Jurkat, Clone E6-1 (cell line): ENCODE results near the gene KCTD5.
"Not testable (repeated sequence)": the region's sequence is repeated elsewhere in the genome, so short reads cannot be mapped to it uniquely, and the experiment has no call there.

Experiments used
- DNase-seq: peaks from one replicate; pipeline ENCODE4 v3.0.0-alpha.2; 2011; ENCODE audit warnings: low read depth, low spot score
- H3K4me3 ChIP-seq: 2 replicates; pipeline ENCODE4 v1.5.1; 2011; ENCODE audit warnings: mild to moderate bottlenecking, low read length, control low read depth, moderate library complexity

The KCTD5 gene

DNA sequence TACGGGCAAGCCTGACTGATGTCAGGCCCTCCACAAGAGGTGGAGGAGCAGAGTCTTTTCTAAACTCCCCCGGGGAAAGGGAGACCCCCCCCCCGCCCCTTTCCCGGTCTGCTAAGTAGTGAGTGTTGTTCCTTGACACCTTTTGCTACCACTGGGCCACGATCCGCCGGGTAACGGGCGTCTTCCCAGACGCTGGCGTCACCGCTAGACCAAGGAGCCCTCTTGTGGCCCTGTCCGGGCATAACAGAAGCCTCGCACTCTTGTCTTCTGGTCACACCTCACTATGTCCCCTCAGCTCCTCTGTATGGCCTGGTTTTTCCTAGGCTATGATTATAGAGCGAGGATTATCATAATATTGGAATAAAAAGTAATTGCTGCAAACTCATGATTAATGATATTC, 12.3 kb upstream of the KCTD5 start:
- H3K4me3 ChIP-seq, DNase-seq: not testable (repeated sequence)

DNA sequence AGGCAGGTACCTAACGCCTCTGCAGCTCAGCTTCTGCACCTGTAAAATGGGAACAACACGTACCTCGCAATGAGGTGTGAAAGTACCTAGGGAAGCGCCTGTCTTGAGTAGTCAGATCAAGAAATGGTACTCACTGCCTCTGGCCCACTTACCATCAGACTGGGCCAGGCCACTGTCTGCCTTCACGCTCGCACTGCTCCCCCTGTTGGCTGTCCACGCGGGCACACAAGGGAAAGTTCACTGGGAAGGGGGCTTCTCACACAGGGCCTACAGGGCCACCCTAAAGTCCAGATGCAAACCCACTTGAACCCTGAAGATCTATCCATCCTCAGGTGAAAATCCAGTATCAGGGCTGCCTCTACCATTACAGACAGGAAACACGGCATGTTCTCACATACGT, 11.1 kb upstream of the KCTD5 start:
- DNase-seq, H3K4me3 ChIP-seq: not testable (repeated sequence)

GRCh38 chr16:2671741-2672140, 10.6 kb upstream of the KCTD5 start:
- DNase-seq = no peak
- H3K4me3 ChIP-seq = no peak overlapping the region

DNA sequence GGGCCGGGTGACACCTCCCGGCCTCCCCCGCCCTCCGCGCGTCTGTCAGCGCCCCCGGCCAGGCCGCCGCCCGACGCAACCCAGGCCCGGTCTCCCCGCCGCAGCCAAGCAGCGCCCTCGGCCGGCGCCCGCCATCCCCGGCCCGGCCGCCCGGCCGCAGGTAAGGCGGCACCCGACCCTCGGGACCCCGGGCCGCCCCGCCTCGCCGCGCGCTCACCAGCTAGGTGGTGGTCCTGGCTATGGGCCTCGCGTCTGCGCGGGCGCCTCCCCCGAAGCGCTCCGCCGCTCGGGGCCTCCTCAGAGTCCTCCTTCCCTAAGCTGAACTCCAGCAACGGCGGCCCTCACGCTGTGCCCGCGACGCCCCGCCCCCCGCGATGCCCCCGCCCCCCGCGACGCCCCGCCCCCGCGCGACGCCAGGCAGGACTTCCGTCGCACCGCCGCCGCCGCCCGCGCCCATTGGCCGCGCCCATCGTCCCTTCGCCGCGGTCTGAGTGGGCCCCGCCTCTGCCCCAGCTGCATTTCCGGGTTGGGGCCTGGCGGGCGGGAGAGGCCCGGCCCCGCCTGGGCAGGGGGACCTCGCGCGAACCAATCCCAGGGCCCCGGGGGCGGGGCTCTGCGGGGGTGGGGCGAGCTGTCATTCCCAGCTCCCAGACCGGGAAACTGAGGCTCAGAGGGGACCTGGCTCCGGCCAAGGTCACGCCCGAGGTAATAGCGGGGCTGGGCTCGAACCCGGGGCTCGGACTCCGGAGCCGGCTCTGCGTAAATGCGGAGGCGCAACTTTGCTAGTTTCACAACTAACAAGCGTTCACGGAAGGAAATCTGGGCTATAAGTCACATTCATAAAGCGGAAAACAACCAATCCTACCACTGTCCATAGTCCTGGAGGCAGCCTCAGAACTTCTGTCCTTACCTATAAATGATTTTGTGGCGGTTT, 9.0 kb upstream of the KCTD5 start:
- peak; percentile 78 for DNase-seq
- H3K4me3 ChIP-seq = peak overlapping the region; percentile 71

- H3K4me3 ChIP-seq = no peak overlapping the region
- DNase-seq = no peak
Observed at GRCh38 chr16:2675021-2675420, 7.3 kb upstream of the KCTD5 start.

DNA sequence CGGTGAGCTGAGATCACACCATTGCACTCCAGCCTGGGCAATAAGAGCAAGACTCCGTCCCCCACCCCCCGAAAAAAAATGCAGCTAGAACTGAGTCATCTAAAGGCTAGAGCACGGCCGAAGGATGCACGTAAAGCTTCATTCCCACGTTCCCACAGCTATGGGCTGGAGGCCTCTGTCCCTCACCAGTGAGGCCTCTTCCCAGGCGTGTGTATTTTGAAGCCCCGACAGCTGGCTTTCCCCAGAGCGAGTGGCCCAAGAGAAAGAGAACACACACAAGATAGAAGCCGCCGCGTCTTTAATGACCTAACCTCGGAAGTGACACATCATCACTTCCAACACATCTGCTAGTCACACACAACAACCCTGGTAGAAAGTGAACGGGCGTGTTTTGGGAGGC, 6.6 kb upstream of the KCTD5 start:
- no peak overlapping the region for H3K4me3 ChIP-seq
- no peak for DNase-seq

DNA sequence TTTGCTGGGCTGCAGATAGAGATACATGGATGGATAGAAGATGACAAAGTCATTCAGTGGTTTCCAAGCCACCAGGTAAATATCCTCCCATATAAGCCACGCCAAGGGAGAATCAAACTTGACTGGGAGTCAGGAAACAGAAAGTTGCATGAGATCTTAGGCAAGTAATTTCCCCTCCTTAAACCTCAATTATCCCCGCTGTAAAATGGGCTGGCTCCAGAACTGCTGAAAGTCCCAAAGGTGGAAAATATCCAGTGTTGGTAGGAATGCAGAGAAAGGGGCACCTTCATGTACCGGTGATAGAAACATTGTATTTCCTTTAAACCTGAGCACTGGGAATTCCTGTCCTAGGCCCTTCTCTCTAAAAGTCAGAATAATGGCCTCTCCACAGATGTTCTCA, 5.4 kb upstream of the KCTD5 start:
- not testable (repeated sequence) for H3K4me3 ChIP-seq, DNase-seq

- H3K4me3 ChIP-seq, DNase-seq: not testable (repeated sequence)
Observed at GRCh38 chr16:2678206-2678965, 3.9 kb upstream of the KCTD5 start.

DNA sequence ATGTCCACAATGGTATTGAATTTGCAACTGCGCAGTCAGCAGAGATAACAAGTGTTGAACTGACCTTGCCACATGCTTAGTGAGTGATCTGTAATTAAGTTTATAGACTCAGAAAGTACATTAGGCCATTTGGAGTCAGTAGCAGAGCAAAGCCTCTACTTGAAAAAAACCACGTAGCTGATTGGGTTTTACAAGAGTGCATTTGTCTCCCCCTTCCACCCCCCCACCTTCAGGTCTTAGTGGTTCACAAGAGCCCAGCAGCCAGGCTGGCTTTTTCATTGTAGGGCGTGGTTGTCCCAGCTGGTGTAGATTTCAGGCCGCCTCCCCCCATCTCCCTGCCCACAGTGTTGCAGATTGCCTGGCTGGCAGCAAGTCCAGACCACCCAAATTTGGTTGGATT, 2.4 kb upstream of the KCTD5 start:
- not testable (repeated sequence) for H3K4me3 ChIP-seq, DNase-seq

GRCh38 chr16:2680360-2680759, 2.0 kb upstream of the KCTD5 start:
- DNase-seq, H3K4me3 ChIP-seq: not testable (repeated sequence)

DNA sequence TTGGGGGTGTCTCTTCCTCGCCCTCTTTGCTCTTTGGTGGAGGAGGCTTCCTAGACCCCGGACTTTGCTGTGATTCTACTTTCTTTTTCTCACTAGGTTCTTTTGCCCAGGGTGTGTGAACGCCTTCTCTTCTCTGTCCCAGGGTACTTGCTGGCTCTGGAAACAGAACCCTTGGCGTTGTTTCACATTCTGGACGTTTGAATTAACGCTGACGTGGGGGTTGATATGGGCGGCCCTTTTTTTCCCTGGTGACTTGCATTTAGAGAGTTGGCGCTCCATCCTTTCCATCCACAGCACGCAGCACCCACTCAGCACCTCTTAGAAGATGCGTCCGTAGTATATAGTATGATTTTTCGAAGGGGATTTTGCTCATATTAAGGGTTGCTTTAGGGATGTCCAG, 718 bp downstream of the KCTD5 start:
- peak overlapping the region; percentile 97 for H3K4me3 ChIP-seq
- DNase-seq = not testable (repeated sequence)

DNA sequence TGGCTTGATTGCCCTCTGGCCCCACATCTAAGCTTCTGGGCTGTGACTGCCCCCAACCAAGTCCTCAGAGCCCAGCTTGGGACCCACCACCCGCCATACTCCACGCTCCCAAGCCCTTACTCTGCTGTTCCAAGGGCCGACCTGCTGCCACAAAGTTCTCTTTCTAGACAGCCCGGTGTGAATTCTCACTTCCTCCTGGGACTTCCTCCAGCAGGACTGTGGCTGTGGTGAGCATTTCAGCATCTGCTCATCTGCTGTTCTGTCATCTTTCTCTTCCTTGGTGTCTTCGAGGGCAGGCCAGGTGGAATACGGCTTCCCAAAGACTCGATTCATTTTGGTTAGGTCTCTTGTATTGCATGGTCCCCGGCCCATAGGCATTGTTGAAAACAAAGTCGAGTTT, 3.8 kb downstream of the KCTD5 start:
- DNase-seq, H3K4me3 ChIP-seq: not testable (repeated sequence)

GRCh38 chr16:2686912-2687507, 4.7 kb downstream of the KCTD5 start:
- DNase-seq = no peak
- H3K4me3 ChIP-seq = no peak overlapping the region

GRCh38 chr16:2687531-2688308, 5.4 kb downstream of the KCTD5 start:
- no peak for DNase-seq
- no peak overlapping the region for H3K4me3 ChIP-seq

DNA sequence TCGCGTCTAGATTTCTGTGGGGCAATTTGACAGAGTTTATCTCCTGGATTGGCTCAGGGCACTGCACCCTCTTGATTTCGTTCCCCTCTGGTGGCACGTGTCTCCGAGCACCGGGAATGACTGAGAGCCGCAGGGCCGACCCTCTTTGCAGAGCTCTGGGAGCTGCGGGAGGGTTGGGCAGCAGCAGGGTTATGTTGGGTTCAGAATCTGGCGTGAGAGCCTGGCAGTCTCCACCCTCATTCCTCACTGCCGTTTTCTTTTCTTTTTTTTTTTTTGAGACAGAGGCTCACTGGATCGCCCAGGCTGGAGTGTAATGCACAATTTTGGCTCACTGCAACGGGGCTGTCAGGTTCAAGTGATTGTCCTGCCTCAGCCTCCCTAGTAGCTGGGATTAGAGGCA, 7.1 kb downstream of the KCTD5 start:
- not testable (repeated sequence) for H3K4me3 ChIP-seq, DNase-seq

GRCh38 chr16:2689968-2690801, 7.9 kb downstream of the KCTD5 start:
- no peak for DNase-seq
- no peak overlapping the region for H3K4me3 ChIP-seq

- DNase-seq = no peak
- H3K4me3 ChIP-seq = no peak overlapping the region
Observed at GRCh38 chr16:2690852-2691251, 8.5 kb downstream of the KCTD5 start.

DNA sequence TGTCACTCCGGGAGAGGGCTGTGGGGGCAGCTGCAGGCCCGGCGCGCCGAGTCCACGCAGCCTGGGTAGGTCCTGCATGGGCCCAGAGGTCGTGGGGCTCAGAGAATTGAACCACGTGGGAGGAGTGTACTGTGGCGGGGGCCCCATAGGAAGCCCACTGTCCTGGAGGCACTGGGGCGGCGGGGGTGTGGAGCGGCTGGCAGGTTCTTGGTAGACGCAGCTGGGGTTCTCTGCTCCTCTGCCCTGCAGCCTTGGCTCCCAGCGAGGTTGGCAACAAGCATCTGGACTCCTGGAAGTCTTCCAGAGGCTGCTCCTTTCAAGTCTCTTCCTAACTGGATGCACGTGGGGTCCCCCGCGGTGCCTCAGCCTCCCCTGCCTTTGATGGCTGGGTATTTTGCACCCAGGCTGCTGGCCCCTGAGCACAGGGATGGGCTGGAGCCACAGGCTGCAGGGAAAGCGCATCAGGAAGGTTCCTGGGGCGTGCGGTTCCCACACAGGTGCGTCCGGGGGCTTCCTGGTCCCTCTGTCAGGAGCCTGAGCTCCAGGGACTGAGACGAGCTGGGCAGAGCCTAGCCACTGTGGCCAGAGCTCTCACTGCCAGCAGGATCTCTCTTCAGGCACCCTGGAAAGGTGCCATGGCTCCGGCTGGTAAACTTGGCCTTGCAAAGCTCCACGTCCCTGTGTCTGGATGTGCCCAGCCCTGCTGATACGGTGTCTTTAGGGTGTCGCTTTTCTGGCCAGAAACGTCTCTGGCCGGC, 9.3 kb downstream of the KCTD5 start:
- no peak for DNase-seq

More for the DNA sequence above, 9.3 kb downstream of the KCTD5 start:
- H3K4me3 ChIP-seq = no peak overlapping the region
